Endothelial cell of umbilical vein (primary cell): ENCODE data around the gene CNTN2. TPM values are rescaled to one million over a fixed set of nuclear protein-coding genes. Genes with fewer than 3 reads are reported as not detected.

ENCODE experiments used
- BruUV-seq: library from RNA; stranded (reverse); fragments of 400-500 nt; replicated peaks from 2 replicates; lab custom pipeline; 2021; lab: Mats Ljungman, UMichigan
- CTCF ChIA-PET: fragments of 300-600, 350-600 bp; sonication (Branson Sonifier 250); formaldehyde crosslinking; loops from one replicate; lab custom pipeline; 2021; ENCODE audit warnings: antibody characterized with exemption, inconsistent platforms; lab: Charles Lee
- POLR2A ChIA-PET: fragments of 300-600, 350-600 bp; sonication (Branson Sonifier 250); formaldehyde crosslinking; loops from one replicate; lab custom pipeline; 2021; ENCODE audit warnings: antibody characterized with exemption, inconsistent platforms; lab: Charles Lee
- DNase-seq: peaks from one replicate; pipeline ENCODE4 v3.0.0-alpha.2; 2011; ENCODE audit warnings: low read depth, low spot score
- FAIRE-seq: peaks from 2 replicates; lab custom pipeline; 2011; peaks lifted over from hg19 to GRCh38; lab: Jason Lieb, UNC
- H2AFZ ChIP-seq: 2 replicates; pipeline ENCODE4 v1.6.0; 2012; ENCODE audit warnings: low read depth, low read length, control low read depth, inconsistent platforms
- H3K27ac ChIP-seq: 2 replicates; pipeline ENCODE4 v1.5.1; 2011; ENCODE audit warnings: low read depth, mild to moderate bottlenecking, control low read depth, low read length, moderate library complexity; ENCODE audit not compliant: insufficient read depth
- H3K27me3 ChIP-seq, 2 experiments: 2 replicates each; pipeline versions ENCODE4 v1.6.0 to v1.6.1; 2011; ENCODE audit warnings: low read length in 2 of 2, mixed read lengths in 1 of 2; ENCODE audit not compliant: control insufficient read depth in 2 of 2, insufficient read depth in 2 of 2
- H3K36me3 ChIP-seq, 2 experiments: 2 replicates in 1 of 2; 3 replicates in 1 of 2; pipeline ENCODE4 v1.5.1; 2011; ENCODE audit warnings: low read length in 2 of 2, mild to moderate bottlenecking in 1 of 2, moderate library complexity in 1 of 2; ENCODE audit not compliant: control insufficient read depth in 2 of 2, insufficient read depth in 2 of 2; ENCODE audit errors: extremely low read depth in 1 of 2
- H3K4me1 ChIP-seq: 3 replicates; pipeline ENCODE4 v1.5.1; 2011; ENCODE audit warnings: mild to moderate bottlenecking, low read length; ENCODE audit not compliant: control insufficient read depth, insufficient read depth; ENCODE audit errors: extremely low read depth
- H3K4me2 ChIP-seq: 2 replicates; pipeline ENCODE4 v1.6.1; 2011; ENCODE audit warnings: low read length, control low read depth, mixed read lengths; ENCODE audit not compliant: insufficient read depth
- H3K4me3 ChIP-seq, 3 experiments: fragments of 200-600 bp in 1 of 3; sonication (generic), shearing (Covaris generic) in 1 of 3; replicated peaks in 1 of 3; 2 replicates each; pipeline ENCODE4 v1.5.1; 2011 to 2016; ENCODE audit warnings: control low read depth in 3 of 3, low read length in 3 of 3, mild to moderate bottlenecking in 2 of 3, inconsistent platforms in 1 of 3, low read depth in 1 of 3, moderate library complexity in 1 of 3; ENCODE audit not compliant: insufficient read depth in 1 of 3
- H3K79me2 ChIP-seq: 2 replicates; pipeline ENCODE4 v1.6.0; 2012; ENCODE audit warnings: low read length, inconsistent platforms; ENCODE audit not compliant: control insufficient read depth, insufficient read depth
- H3K9ac ChIP-seq: replicated peaks from 2 replicates; pipeline ENCODE3; 2011; ENCODE audit warnings: low read length, control low read depth; ENCODE audit not compliant: insufficient read depth; ENCODE audit errors: extremely low read depth
- H3K9me1 ChIP-seq: replicated peaks from 3 replicates; pipeline ENCODE4 v1.6.0; 2011; ENCODE audit warnings: mild to moderate bottlenecking, low read length; ENCODE audit not compliant: control insufficient read depth, insufficient read depth; ENCODE audit errors: extremely low read depth
- H3K9me3 ChIP-seq: replicated peaks from 2 replicates; pipeline ENCODE4 v1.5.1; 2012; ENCODE audit warnings: low read length, inconsistent platforms; ENCODE audit not compliant: control insufficient read depth, insufficient read depth
- H4K20me1 ChIP-seq: replicated peaks from 2 replicates; pipeline ENCODE3; 2011; ENCODE audit warnings: mild to moderate bottlenecking, low read length; ENCODE audit not compliant: control insufficient read depth, insufficient read depth; ENCODE audit errors: extremely low read depth
- EZH2 ChIP-seq: IDR thresholded peaks from 2 replicates; pipeline ENCODE4 v1.6.1; 2012; ENCODE audit warnings: borderline replicate concordance, low read depth, mild to moderate bottlenecking, moderate library complexity, low read length, inconsistent platforms; ENCODE audit not compliant: severe bottlenecking
- FOS ChIP-seq: IDR thresholded peaks from 2 replicates; pipeline ENCODE4 v1.6.1; 2011; ENCODE audit warnings: mild to moderate bottlenecking, low read length, moderate library complexity, borderline replicate concordance; ENCODE audit not compliant: insufficient read depth
- GATA2 ChIP-seq: IDR thresholded peaks from 2 replicates; pipeline ENCODE4 v1.7.0; 2011; ENCODE audit warnings: low read depth, mild to moderate bottlenecking, moderate library complexity, mixed read lengths, low read length; ENCODE audit not compliant: insufficient read length, insufficient read depth
- JUN ChIP-seq: IDR thresholded peaks from 2 replicates; pipeline ENCODE4 v1.6.1; 2011; ENCODE audit warnings: borderline replicate concordance, low read depth; ENCODE audit not compliant: insufficient read length, insufficient read depth
- MYC ChIP-seq: IDR thresholded peaks from one replicate; pipeline ENCODE4 v1.6.1; 2011; ENCODE audit warnings: mild to moderate bottlenecking, low read depth, low read length
- POLR2A ChIP-seq: IDR thresholded peaks from 2 replicates; pipeline ENCODE4 v1.6.1; 2012; ENCODE audit warnings: low read depth, mild to moderate bottlenecking, control low read depth, low read length
- POLR2AphosphoS5 ChIP-seq: IDR thresholded peaks from 2 replicates; pipeline ENCODE4 v1.6.1; 2012; ENCODE audit warnings: low read depth, mild to moderate bottlenecking, control low read depth, low read length, moderate library complexity; ENCODE audit not compliant: insufficient read depth
- dilution Hi-C: fragments of 300-500 bp; cut with MboI; formaldehyde crosslinking; loops from one replicate; pipeline ENCODE4 v1.15.0; 2019; ENCODE audit warnings: low sequenced_read_pairs; ENCODE audit not compliant: extremely low pct_ligation_motif_present
- intact Hi-C: fragments of 100-400 bp; cut with micrococcal nuclease; formaldehyde crosslinking; loops from one replicate; pipeline ENCODE4 v1.10.0; 2022
- polyA plus RNA-seq, 4 experiments: library from polyadenylated mRNA; depleted of rRNA in 3 of 4; stranded (reverse) in 3 of 4; unstranded in 1 of 4; fragments of >200 nt; gene quantifications; 2 replicates each; pipeline versions ENCODE4 v1.2.1 to v1.2.3, GENCODE V29; 2011 to 2012; ENCODE audit warnings: missing spikeins in 1 of 4
- total RNA-seq: library from RNA; stranded (reverse); gene quantifications from 2 replicates; pipeline ENCODE4 v1.2.3, GENCODE V29; 2021
- TF ChIP-seq, protein P1 (sequence below), 2 donors: IDR thresholded peaks; 1 replicate in 1 of 2; 2 replicates in 1 of 2; pipeline ENCODE4 v1.5.1; 2011; ENCODE audit warnings: low read length in 2 of 2, mild to moderate bottlenecking in 2 of 2, moderate library complexity in 2 of 2, control low read depth in 1 of 2, inconsistent platforms in 1 of 2, low read depth in 1 of 2; ENCODE audit not compliant: insufficient read depth in 1 of 2; ENCODE audit errors: extremely low read depth in 1 of 2
- TF ChIP-seq, protein P2 (sequence below): IDR thresholded peaks from 2 replicates; pipeline ENCODE4 v1.6.1; 2011; ENCODE audit not compliant: insufficient read depth, insufficient read length

The CNTN2 gene
- total and polyA plus RNA-seq, 2 donors (not counting 3 experiments of a cell fraction or from before 2014, with no cell fraction given), result not detected

- Histone ChIP-seq H3K27ac (no peak overlapping the region), H3K79me2 (no peaks in the 10 kb centered on the region), H3K4me3 (no peak overlapping the region), H3K4me1 (no peaks in the 10 kb centered on the region), H3K9ac (no peak overlapping the region), H4K20me1 (no peaks in the 10 kb centered on the region), H3K4me2 (no peak overlapping the region), H3K27me3 (peaks cover 3% of the 10 kb centered on the region in 2 experiments), H3K9me1 (no peaks in the 10 kb centered on the region), H3K9me3 (no peaks in the 10 kb centered on the region), H2AFZ (no peak overlapping the region), H3K36me3 (no peaks in the 10 kb centered on the region)
- TF ChIP-seq MYC (no peak), EZH2 (no peak), FOS (no peak), GATA2 (no peak), POLR2A (no peak), JUN (no peak), POLR2AphosphoS5 (no peak)
- TF ChIP-seq, protein P1, sequence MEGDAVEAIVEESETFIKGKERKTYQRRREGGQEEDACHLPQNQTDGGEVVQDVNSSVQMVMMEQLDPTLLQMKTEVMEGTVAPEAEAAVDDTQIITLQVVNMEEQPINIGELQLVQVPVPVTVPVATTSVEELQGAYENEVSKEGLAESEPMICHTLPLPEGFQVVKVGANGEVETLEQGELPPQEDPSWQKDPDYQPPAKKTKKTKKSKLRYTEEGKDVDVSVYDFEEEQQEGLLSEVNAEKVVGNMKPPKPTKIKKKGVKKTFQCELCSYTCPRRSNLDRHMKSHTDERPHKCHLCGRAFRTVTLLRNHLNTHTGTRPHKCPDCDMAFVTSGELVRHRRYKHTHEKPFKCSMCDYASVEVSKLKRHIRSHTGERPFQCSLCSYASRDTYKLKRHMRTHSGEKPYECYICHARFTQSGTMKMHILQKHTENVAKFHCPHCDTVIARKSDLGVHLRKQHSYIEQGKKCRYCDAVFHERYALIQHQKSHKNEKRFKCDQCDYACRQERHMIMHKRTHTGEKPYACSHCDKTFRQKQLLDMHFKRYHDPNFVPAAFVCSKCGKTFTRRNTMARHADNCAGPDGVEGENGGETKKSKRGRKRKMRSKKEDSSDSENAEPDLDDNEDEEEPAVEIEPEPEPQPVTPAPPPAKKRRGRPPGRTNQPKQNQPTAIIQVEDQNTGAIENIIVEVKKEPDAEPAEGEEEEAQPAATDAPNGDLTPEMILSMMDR (IDR thresholded peaks at IDR 0.05; ENCODE audit: extremely low read depth in 1 of 2, insufficient read depth in 1 of 2, low read depth in 1 of 2, low read length in 2 of 2), result no peak
- TF ChIP-seq, protein P2, sequence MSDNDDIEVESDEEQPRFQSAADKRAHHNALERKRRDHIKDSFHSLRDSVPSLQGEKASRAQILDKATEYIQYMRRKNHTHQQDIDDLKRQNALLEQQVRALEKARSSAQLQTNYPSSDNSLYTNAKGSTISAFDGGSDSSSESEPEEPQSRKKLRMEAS, result no peak
- intact Hi-C loops (no loop called here), dilution Hi-C loops (no loop called here)
- DNase-seq, result no peak
- ChIA-PET CTCF (interaction anchor here (2.1 kb wide), 1 partner anchor 47 kb away, joined by 20 read pairs; no protein-coding TSS in a partner anchor), POLR2A (no interaction called here)
- no peak for FAIRE-seq
- no TSS peak for BruUV-seq
These were observed 28.2 kb upstream of the CNTN2 start for GRCh38 chr1:205014783-205015182.
